ENCODE data around the gene LMOD3.

LMOD3 gene

GRCh38 chr3:69137412-69137811 is 15.0 kb upstream of the LMOD3 start:
- H4K20me1 ChIP-seq (ENCODE audit: insufficient read depth, low read length), result no peaks in the 10 kb centered on the region
- no peaks in the 10 kb centered on the region for H3K9me3 ChIP-seq (ENCODE audit: insufficient read depth, low read length)
- H3K9ac ChIP-seq (ENCODE audit: low read length), result no peak overlapping the region
- no peaks in the 10 kb centered on the region for H3K36me3 ChIP-seq (replicated peaks; ENCODE audit: low read depth, low read length)
- no peak overlapping the region for H3K4me3 ChIP-seq (ENCODE audit: low read length)
- no peak overlapping the region for H3K27ac ChIP-seq (ENCODE audit: low read length)
- no peak overlapping the region for H2AFZ ChIP-seq (ENCODE audit: low read depth, low read length)
- no peaks in the 10 kb centered on the region for H3K4me1 ChIP-seq (ENCODE audit: low read length)
- TF ChIP-seq EZH2phosphoT487 (IDR thresholded peaks at IDR 0.05; ENCODE audit: low read depth), result no peak
- TF ChIP-seq CTCF (IDR thresholded peaks at IDR 0.05; ENCODE audit: low read depth, low read length), result no peak
- no peaks in the 10 kb centered on the region for H3K79me2 ChIP-seq (ENCODE audit: low read length)
- peaks cover 38% of the 10 kb centered on the region; the same call in 1 of the 2 replicates for H3K27me3 ChIP-seq (ENCODE audit: low read depth, low read length)
- H3K4me2 ChIP-seq (ENCODE audit: low read length), result no peak overlapping the region

DNA sequence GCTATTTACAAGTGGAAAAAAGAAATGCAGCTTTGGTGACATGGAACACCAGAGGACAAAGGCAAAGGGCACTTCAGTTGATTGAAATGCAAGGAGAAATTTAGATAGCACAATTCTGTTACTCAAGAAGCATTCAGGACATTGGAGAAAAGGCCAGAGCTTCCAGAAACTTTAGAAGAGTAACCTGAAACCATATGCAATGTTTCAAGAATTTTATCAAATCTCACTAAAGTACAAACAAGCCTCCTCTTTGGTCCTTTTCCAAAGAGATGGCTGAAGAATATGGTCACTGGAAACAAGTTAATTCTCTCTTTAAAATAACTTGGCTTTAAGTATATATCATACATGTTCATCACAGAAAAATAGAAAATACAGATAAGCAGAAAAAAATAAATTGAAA is 14.6 kb upstream of the LMOD3 start:
- Histone ChIP-seq H3K27me3 (ENCODE audit: low read depth, low read length) (peaks cover 34% of the 10 kb centered on the region; the same call in 1 of the 2 replicates), H2AFZ (ENCODE audit: low read depth, low read length) (no peak overlapping the region), H3K4me2 (ENCODE audit: low read length) (no peak overlapping the region), H3K4me1 (ENCODE audit: low read length) (no peaks in the 10 kb centered on the region), H3K36me3 (replicated peaks; ENCODE audit: low read depth, low read length) (no peaks in the 10 kb centered on the region), H3K27ac (ENCODE audit: low read length) (no peak overlapping the region), H4K20me1 (ENCODE audit: insufficient read depth, low read length) (no peaks in the 10 kb centered on the region), H3K9ac (ENCODE audit: low read length) (no peak overlapping the region), H3K79me2 (ENCODE audit: low read length) (no peaks in the 10 kb centered on the region), H3K4me3 (ENCODE audit: low read length) (no peak overlapping the region), H3K9me3 (ENCODE audit: insufficient read depth, low read length) (no peaks in the 10 kb centered on the region)
- TF ChIP-seq EZH2phosphoT487 (IDR thresholded peaks at IDR 0.05; ENCODE audit: low read depth), result no peak
- no peak for TF ChIP-seq CTCF (IDR thresholded peaks at IDR 0.05; ENCODE audit: low read depth, low read length)

- Histone ChIP-seq H3K36me3 (replicated peaks; ENCODE audit: low read depth, low read length) (no peaks in the 10 kb centered on the region), H4K20me1 (ENCODE audit: insufficient read depth, low read length) (no peaks in the 10 kb centered on the region), H3K27me3 (ENCODE audit: low read depth, low read length) (peaks cover 12% of the 10 kb centered on the region), H3K79me2 (ENCODE audit: low read length) (no peaks in the 10 kb centered on the region), H3K4me2 (ENCODE audit: low read length) (no peak overlapping the region), H3K27ac (ENCODE audit: low read length) (no peak overlapping the region), H3K4me1 (ENCODE audit: low read length) (no peaks in the 10 kb centered on the region), H3K9ac (ENCODE audit: low read length) (no peak overlapping the region), H3K9me3 (ENCODE audit: insufficient read depth, low read length) (no peaks in the 10 kb centered on the region), H2AFZ (ENCODE audit: low read depth, low read length) (no peak overlapping the region), H3K4me3 (ENCODE audit: low read length) (no peak overlapping the region)
- no peak for TF ChIP-seq EZH2phosphoT487 (IDR thresholded peaks at IDR 0.05; ENCODE audit: low read depth)
- TF ChIP-seq CTCF (IDR thresholded peaks at IDR 0.05; ENCODE audit: low read depth, low read length), result no peak
Measured at GRCh38 chr3:69130689-69131088, 8.3 kb upstream of the LMOD3 start.

DNA sequence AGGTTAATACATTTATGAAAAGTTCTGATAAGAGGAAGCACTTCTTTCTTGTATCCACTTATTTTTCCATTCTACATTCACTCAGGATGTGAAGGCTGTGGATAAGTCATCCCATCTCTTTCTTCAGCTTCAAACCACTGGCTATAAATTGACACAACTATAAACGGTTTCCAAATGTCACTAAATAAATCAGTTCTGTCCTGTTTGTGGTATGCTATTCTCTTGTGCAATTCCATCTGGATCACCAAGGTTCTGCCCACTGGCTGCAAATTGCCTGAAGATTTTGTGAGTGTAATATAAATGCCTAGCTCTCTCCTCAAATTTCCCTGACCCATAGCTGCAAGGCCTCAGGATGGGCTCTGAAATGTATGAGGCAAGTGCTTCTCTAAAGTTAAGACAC is 7.1 kb upstream of the LMOD3 start:
- H3K4me3 ChIP-seq (ENCODE audit: low read length), result no peak overlapping the region
- H3K9me3 ChIP-seq (ENCODE audit: insufficient read depth, low read length), result no peaks in the 10 kb centered on the region
- H4K20me1 ChIP-seq (ENCODE audit: insufficient read depth, low read length), result no peaks in the 10 kb centered on the region
- no peak for TF ChIP-seq CTCF (IDR thresholded peaks at IDR 0.05; ENCODE audit: low read depth, low read length)
- TF ChIP-seq EZH2phosphoT487 (IDR thresholded peaks at IDR 0.05; ENCODE audit: low read depth), result no peak
- H3K27me3 ChIP-seq (ENCODE audit: low read depth, low read length), result peaks cover 12% of the 10 kb centered on the region
- H3K79me2 ChIP-seq (ENCODE audit: low read length), result no peaks in the 10 kb centered on the region
- no peaks in the 10 kb centered on the region for H3K4me1 ChIP-seq (ENCODE audit: low read length)
- H3K27ac ChIP-seq (ENCODE audit: low read length), result no peak overlapping the region
- no peak overlapping the region for H2AFZ ChIP-seq (ENCODE audit: low read depth, low read length)
- H3K9ac ChIP-seq (ENCODE audit: low read length), result no peak overlapping the region
- no peaks in the 10 kb centered on the region for H3K36me3 ChIP-seq (replicated peaks; ENCODE audit: low read depth, low read length)
- H3K4me2 ChIP-seq (ENCODE audit: low read length), result no peak overlapping the region
